ENCODE results near the gene PEX26. TPM values are rescaled to one million over a fixed set of nuclear protein-coding genes. Genes with fewer than 3 reads are reported as not detected.
A peak's percentile ranks its signal among the peaks of the same experiment; 100 is the strongest.

PEX26 gene
- total and polyA plus RNA-seq, 2 of the 13 experiments (the other 11 are each of a cell fraction or from before 2014, with no cell fraction given) = 10.6 to 25.1 TPM

DNA sequence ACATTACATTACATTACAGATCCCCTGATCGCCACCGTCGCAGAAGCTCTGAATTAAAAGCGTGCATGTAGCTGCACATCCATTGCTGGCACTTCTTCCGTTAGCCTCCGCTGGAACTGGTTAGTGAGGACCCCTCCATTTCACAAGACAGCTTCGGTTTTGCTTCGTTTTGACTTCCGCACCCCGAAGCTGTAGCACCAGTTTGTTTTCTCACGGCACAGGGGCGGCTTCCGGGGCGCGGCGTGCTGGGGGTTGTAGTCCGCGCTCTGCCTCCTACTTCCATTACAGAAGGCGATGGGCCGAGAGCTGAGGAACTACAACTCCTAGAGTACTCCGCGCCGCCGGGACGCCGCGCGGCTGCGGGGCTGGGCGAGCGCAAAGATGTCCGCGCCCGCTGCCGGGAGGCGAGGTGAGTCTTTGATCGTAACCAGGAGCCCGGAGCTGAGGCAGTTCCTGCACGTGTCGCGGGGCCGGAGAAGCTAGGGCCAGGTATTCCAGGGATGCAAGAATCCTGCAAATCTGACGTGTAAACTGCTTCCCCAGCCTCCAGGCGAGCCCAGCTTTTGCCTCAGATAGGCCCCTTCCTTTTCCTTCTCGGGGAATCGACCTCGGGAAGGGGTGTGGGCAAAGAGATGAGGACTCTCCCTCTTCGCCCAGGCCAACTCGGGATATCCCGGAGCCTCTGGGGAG lies at the start of gene PEX26 (continued):
- TF ChIP-seq, protein P1, sequence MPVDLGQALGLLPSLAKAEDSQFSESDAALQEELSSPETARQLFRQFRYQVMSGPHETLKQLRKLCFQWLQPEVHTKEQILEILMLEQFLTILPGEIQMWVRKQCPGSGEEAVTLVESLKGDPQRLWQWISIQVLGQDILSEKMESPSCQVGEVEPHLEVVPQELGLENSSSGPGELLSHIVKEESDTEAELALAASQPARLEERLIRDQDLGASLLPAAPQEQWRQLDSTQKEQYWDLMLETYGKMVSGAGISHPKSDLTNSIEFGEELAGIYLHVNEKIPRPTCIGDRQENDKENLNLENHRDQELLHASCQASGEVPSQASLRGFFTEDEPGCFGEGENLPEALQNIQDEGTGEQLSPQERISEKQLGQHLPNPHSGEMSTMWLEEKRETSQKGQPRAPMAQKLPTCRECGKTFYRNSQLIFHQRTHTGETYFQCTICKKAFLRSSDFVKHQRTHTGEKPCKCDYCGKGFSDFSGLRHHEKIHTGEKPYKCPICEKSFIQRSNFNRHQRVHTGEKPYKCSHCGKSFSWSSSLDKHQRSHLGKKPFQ (CRISPR knock-in tag; IDR thresholded peaks at IDR 0.05; ENCODE audit: insufficient replicate concordance) = no peak
- TF ChIP-seq, protein P2, sequence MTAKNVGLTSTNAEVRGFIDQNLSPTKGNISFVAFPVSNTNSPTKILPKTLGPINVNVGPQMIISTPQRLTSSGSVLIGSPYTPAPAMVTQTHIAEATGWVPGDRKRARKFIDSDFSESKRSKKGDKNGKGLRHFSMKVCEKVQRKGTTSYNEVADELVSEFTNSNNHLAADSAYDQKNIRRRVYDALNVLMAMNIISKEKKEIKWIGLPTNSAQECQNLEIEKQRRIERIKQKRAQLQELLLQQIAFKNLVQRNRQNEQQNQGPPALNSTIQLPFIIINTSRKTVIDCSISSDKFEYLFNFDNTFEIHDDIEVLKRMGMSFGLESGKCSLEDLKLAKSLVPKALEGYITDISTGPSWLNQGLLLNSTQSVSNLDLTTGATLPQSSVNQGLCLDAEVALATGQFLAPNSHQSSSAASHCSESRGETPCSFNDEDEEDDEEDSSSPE (CRISPR knock-in tag; IDR thresholded peaks at IDR 0.05) = peak; percentile 70
- no peak for TF ChIP-seq ZBTB8A (CRISPR knock-in tag; IDR thresholded peaks at IDR 0.05; ENCODE audit: borderline replicate concordance, low read depth)
- TF ChIP-seq, protein P3, sequence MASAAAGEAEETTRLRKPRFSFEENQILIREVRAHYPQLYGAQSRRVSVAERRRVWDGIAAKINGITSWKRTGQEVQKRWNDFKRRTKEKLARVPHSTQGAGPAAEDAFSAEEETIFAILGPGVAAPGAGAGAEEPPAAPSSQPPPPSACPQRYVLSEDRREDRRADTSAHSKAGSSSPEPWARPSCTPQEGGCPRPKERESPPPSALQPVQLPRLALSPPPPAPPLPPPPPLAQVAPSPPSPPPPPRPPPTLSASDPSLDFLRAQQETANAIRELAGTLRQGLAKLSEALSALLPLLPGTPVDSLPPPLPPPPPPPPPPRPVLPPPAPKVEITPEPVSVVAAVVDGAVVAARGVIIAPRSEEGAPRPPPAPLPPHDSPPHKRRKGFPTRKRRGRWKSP (CRISPR knock-in tag; IDR thresholded peaks at IDR 0.05) = peak; percentile 81; the same call in 1 of the 2 replicates
- no peak for TF ChIP-seq CCAR2 (optimal IDR thresholded peaks at IDR 0.05; ENCODE audit: low read depth, low read length)
- TF ChIP-seq JUNB (CRISPR knock-in tag; IDR thresholded peaks at IDR 0.05; ENCODE audit: borderline replicate concordance) = no peak
- TF ChIP-seq KDM2A (CRISPR knock-in tag; IDR thresholded peaks at IDR 0.05; ENCODE audit: borderline replicate concordance, low read depth) = peak; percentile 67
- TF ChIP-seq ZNF678 (CRISPR knock-in tag; IDR thresholded peaks at IDR 0.05) = no peak
- TF ChIP-seq, protein P4, sequence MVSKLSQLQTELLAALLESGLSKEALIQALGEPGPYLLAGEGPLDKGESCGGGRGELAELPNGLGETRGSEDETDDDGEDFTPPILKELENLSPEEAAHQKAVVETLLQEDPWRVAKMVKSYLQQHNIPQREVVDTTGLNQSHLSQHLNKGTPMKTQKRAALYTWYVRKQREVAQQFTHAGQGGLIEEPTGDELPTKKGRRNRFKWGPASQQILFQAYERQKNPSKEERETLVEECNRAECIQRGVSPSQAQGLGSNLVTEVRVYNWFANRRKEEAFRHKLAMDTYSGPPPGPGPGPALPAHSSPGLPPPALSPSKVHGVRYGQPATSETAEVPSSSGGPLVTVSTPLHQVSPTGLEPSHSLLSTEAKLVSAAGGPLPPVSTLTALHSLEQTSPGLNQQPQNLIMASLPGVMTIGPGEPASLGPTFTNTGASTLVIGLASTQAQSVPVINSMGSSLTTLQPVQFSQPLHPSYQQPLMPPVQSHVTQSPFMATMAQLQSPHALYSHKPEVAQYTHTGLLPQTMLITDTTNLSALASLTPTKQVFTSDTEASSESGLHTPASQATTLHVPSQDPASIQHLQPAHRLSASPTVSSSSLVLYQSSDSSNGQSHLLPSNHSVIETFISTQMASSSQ (IDR thresholded peaks at IDR 0.05; ENCODE audit: low read depth) = no peak
- TF ChIP-seq, protein P4 (CRISPR knock-in tag; IDR thresholded peaks at IDR 0.05; ENCODE audit: borderline replicate concordance) = 0 out of 2 replicates have a peak, but pooled peaks have one; percentile 9
- no peak for TF ChIP-seq ISL2 (CRISPR knock-in tag; IDR thresholded peaks at IDR 0.05)
- no peak for TF ChIP-seq ZNF274 (CRISPR knock-in tag; IDR thresholded peaks at IDR 0.05)
- TF ChIP-seq STAG1 (CRISPR knock-in tag; IDR thresholded peaks at IDR 0.05) = no peak
- no peak for TF ChIP-seq ONECUT2 (CRISPR knock-in tag; IDR thresholded peaks at IDR 0.05)
- TF ChIP-seq ATRX (CRISPR knock-in tag; IDR thresholded peaks at IDR 0.05; ENCODE audit: borderline replicate concordance) = no peak
- no peak for TF ChIP-seq EP300 (IDR thresholded peaks at IDR 0.05; ENCODE audit: low read depth in 2 of 2, low read length in 2 of 2)
- no peak for TF ChIP-seq EP300 (CRISPR knock-in tag; IDR thresholded peaks at IDR 0.05; ENCODE audit: borderline replicate concordance)
- TF ChIP-seq SNRNP70 (IDR thresholded peaks at IDR 0.05; ENCODE audit: low read depth, low read length) = no peak
- no peak for TF ChIP-seq ZNF746 (CRISPR knock-in tag; IDR thresholded peaks at IDR 0.05)
- TF ChIP-seq ELF4 (CRISPR knock-in tag; IDR thresholded peaks at IDR 0.05; ENCODE audit: borderline replicate concordance) = peak; percentile 78; the same call in 1 of the 2 replicates
- no peak for TF ChIP-seq PCBP1 (IDR thresholded peaks at IDR 0.05; ENCODE audit: borderline replicate concordance, low read depth, low read length)
- TF ChIP-seq MED13 (CRISPR knock-in tag; IDR thresholded peaks at IDR 0.05) = no peak
- peak; percentile 50; the same call in 1 of the 2 replicates for TF ChIP-seq GATAD2A (CRISPR knock-in tag; IDR thresholded peaks at IDR 0.05)
